ENCODE data around the gene GLS2. TPM values are rescaled to one million over a fixed set of nuclear protein-coding genes. Genes with fewer than 3 reads are reported as not detected.
"Not testable (repeated sequence)": the region's sequence is repeated elsewhere in the genome, so short reads cannot be mapped to it uniquely, and the experiment has no call there.

Gene GLS2
- polyA plus RNA-seq, 3 donors from 2014 or later = 0.57 to 2.0 (median 1.2) TPM

- peak overlapping the region; percentile 94 to 98 (median 96) for H3K27ac Mint-ChIP-seq
- DNase-seq = no peak
- H3K4me3 Mint-ChIP-seq = peak overlapping the region; percentile 91 to 98 (median 93)
- H3K27me3 Mint-ChIP-seq (ENCODE audit: low read depth in 3 of 3) = no peaks in the 10 kb centered on the region
- H3K4me1 Mint-ChIP-seq = peaks cover 21 to 26% of the 10 kb centered on the region in 2 donors
- peaks cover 0 to 2% (median 0%) of the 10 kb centered on the region in 3 donors for H3K36me3 Mint-ChIP-seq
- no peaks in the 10 kb centered on the region for H3K9me3 Mint-ChIP-seq
Observed at GRCh38 chr12:56449622-56449984, 38.4 kb downstream of the GLS2 start.

- Mint-ChIP-seq H3K9me3 (peaks cover 0 to 4% (median 0%) of the 10 kb centered on the region in 6 donors), H3K4me3 (peak within 1 kb of the TSS; percentile 91 to 98 (median 93)), H3K27ac (peak within 1 kb of the TSS; percentile 94 to 98 (median 96)), H3K4me1 (peaks cover 21 to 26% of the 10 kb centered on the region in 2 donors), H3K36me3 (peaks cover 0 to 8% (median 0%) of the 10 kb centered on the region in 3 donors), H3K27me3 (ENCODE audit: low read depth in 3 of 3) (no peaks in the 10 kb centered on the region)
- peak; percentile 87 to 88 (median 88) for DNase-seq
Observed at GRCh38 chr12:56448860-56449621, 38.9 kb downstream of the GLS2 start, which contains the start of gene TIMELESS. TSS of gene TIMELESS (minus strand) at chr12:56449426. CDS start at chr12:56434170, 15,256 bp downstream.

- Mint-ChIP-seq H3K4me1 (peaks cover 8 to 11% of the 10 kb centered on the region in 2 donors), H3K36me3 (peaks cover 0 to 14% (median 4%) of the 10 kb centered on the region in 3 donors)
- not testable (repeated sequence) for H3K4me3 Mint-ChIP-seq; DNase-seq; H3K9me3 Mint-ChIP-seq; H3K27ac Mint-ChIP-seq; H3K27me3 Mint-ChIP-seq (ENCODE audit: low read depth in 3 of 3)
Observed at GRCh38 chr12:56443208-56443607, 44.8 kb downstream of the GLS2 start.

GRCh38 chr12:56437430-56438176, 50.4 kb downstream of the GLS2 start:
- H3K27ac Mint-ChIP-seq = no peak overlapping the region
- no peak for DNase-seq
- no peaks in the 10 kb centered on the region for H3K4me1 Mint-ChIP-seq
- H3K9me3 Mint-ChIP-seq = peaks cover 0 to 1% (median 0%) of the 10 kb centered on the region in 6 donors
- peaks cover 0 to 11% (median 3%) of the 10 kb centered on the region in 3 donors for H3K36me3 Mint-ChIP-seq
- no peak overlapping the region for H3K4me3 Mint-ChIP-seq
- H3K27me3 Mint-ChIP-seq (ENCODE audit: low read depth in 3 of 3) = peaks cover 0 to 1% (median 0%) of the 10 kb centered on the region in 3 donors

GRCh38 chr12:56434828-56435227, 53.1 kb downstream of the GLS2 start:
- Mint-ChIP-seq H3K9me3 (peaks cover 0 to 1% (median 0%) of the 10 kb centered on the region in 6 donors), H3K4me1 (no peaks in the 10 kb centered on the region), H3K27me3 (ENCODE audit: low read depth in 3 of 3) (no peaks in the 10 kb centered on the region), H3K4me3 (no peak overlapping the region), H3K36me3 (peaks cover 4 to 21% (median 9%) of the 10 kb centered on the region in 3 donors), H3K27ac (no peak overlapping the region)
- DNase-seq = no peak

GRCh38 chr12:56431850-56432249, 56.1 kb downstream of the GLS2 start:
- DNase-seq = no peak
- H3K4me1 Mint-ChIP-seq = no peaks in the 10 kb centered on the region
- peaks cover 6 to 33% (median 17%) of the 10 kb centered on the region in 3 donors for H3K36me3 Mint-ChIP-seq
- no peaks in the 10 kb centered on the region for H3K27me3 Mint-ChIP-seq (ENCODE audit: low read depth in 3 of 3)
- H3K9me3 Mint-ChIP-seq = no peaks in the 10 kb centered on the region
- H3K27ac Mint-ChIP-seq = no peak overlapping the region
- no peak overlapping the region for H3K4me3 Mint-ChIP-seq

GRCh38 chr12:56431288-56431687, 56.7 kb downstream of the GLS2 start:
- no peak for DNase-seq
- H3K4me1 Mint-ChIP-seq = no peaks in the 10 kb centered on the region
- no peaks in the 10 kb centered on the region for H3K27me3 Mint-ChIP-seq (ENCODE audit: low read depth in 3 of 3)
- peaks cover 6 to 33% (median 17%) of the 10 kb centered on the region in 3 donors for H3K36me3 Mint-ChIP-seq
- no peaks in the 10 kb centered on the region for H3K9me3 Mint-ChIP-seq
- H3K27ac Mint-ChIP-seq = peak overlapping the region in 1 of 6 donors; percentile 22
- H3K4me3 Mint-ChIP-seq = no peak overlapping the region

GRCh38 chr12:56425940-56426438, 62.0 kb downstream of the GLS2 start:
- H3K9me3 Mint-ChIP-seq = no peaks in the 10 kb centered on the region
- no peaks in the 10 kb centered on the region for H3K27me3 Mint-ChIP-seq (ENCODE audit: low read depth in 3 of 3)
- H3K27ac Mint-ChIP-seq = no peak overlapping the region

GRCh38 chr12:56425193-56425592, 62.8 kb downstream of the GLS2 start:
- Mint-ChIP-seq H3K4me1 (no peaks in the 10 kb centered on the region), H3K27ac (no peak overlapping the region), H3K4me3 (no peak overlapping the region), H3K36me3 (peaks cover 8 to 37% (median 11%) of the 10 kb centered on the region in 3 donors), H3K9me3 (no peaks in the 10 kb centered on the region), H3K27me3 (ENCODE audit: low read depth in 3 of 3) (no peaks in the 10 kb centered on the region)
- no peak for DNase-seq

More at GRCh38 chr12:56425940-56426438, 62.0 kb downstream of the GLS2 start:
- Mint-ChIP-seq H3K4me1 (no peaks in the 10 kb centered on the region), H3K4me3 (no peak overlapping the region), H3K36me3 (peaks cover 6 to 36% (median 11%) of the 10 kb centered on the region in 3 donors)
- no peak for DNase-seq

Other genes with a start within 250 kb of the GLS2 start
- gene ANKRD52, start 229.8 kb downstream of the GLS2 start, polyA plus RNA-seq = 10 to 100 TPM in 1 of 3 donors, 1 to 10 TPM in 2; 3.2 to 23.3 (median 3.7) TPM
- 10 to 100 TPM; 12.0 to 18.6 (median 18.3) TPM for gene COQ10A, start 221.2 kb downstream of the GLS2 start, polyA plus RNA-seq
- 10 to 100 TPM; 41.7 to 82.2 (median 67.3) TPM for gene CS, start 187.8 kb downstream of the GLS2 start, polyA plus RNA-seq
- 100 to 1,000 TPM; 201 to 232 (median 228) TPM for gene CNPY2, start 172.2 kb downstream of the GLS2 start, polyA plus RNA-seq
- gene PAN2, start 154.2 kb downstream of the GLS2 start, polyA plus RNA-seq = 1 to 10 TPM; 4.6 to 9.4 (median 8.7) TPM
- 1 to 10 TPM in 1 of 3 donors, under 1 TPM in 2; 0.21 to 1.5 (median 0.40) TPM for gene IL23A, start 149.3 kb downstream of the GLS2 start, polyA plus RNA-seq
- gene STAT2, start 128.1 kb downstream of the GLS2 start, polyA plus RNA-seq = 10 to 100 TPM; 49.5 to 78.1 (median 61.4) TPM
- gene APOF, start 125.3 kb downstream of the GLS2 start, polyA plus RNA-seq = not detected
- gene TIMELESS, start 38.7 kb downstream of the GLS2 start, polyA plus RNA-seq = 10 to 100 TPM in 1 of 3 donors, 1 to 10 TPM in 2; 3.5 to 11.3 (median 4.8) TPM
- under 1 TPM in 2 of 3 donors, not detected in 1; 0.15 to 0.25 TPM for gene MIP, start 33.5 kb downstream of the GLS2 start, polyA plus RNA-seq
- gene SPRYD4, start 19.6 kb downstream of the GLS2 start, polyA plus RNA-seq = 1 to 10 TPM in 2 of 3 donors, under 1 TPM in 1; 0.82 to 1.1 (median 1.1) TPM
- gene RBMS2, start 33.7 kb upstream of the GLS2 start, polyA plus RNA-seq = 1 to 10 TPM; 1.1 to 1.3 (median 1.3) TPM
- gene BAZ2A, start 142.2 kb upstream of the GLS2 start, polyA plus RNA-seq = 10 to 100 TPM in 2 of 3 donors, 1 to 10 TPM in 1; 6.5 to 37.5 (median 11.9) TPM
- 1,000 to 10,000 TPM in 1 of 3 donors, 100 to 1,000 TPM in 2; 795 to 1,475 (median 867) TPM for gene ATP5F1B, start 157.8 kb upstream of the GLS2 start, polyA plus RNA-seq
- 100 to 1,000 TPM; 175 to 222 (median 180) TPM for gene PTGES3, start 200.1 kb upstream of the GLS2 start, polyA plus RNA-seq
- 100 to 1,000 TPM; 662 to 819 (median 747) TPM for gene NACA, start 237.1 kb upstream of the GLS2 start, polyA plus RNA-seq